ENCODE results near the gene ARAP3. TPM values are rescaled to one million over a fixed set of nuclear protein-coding genes. Genes with fewer than 3 reads are reported as not detected.
"Not testable (repeated sequence)": the region's sequence is repeated elsewhere in the genome, so short reads cannot be mapped to it uniquely, and the experiment has no call there.

ARAP3 gene, protein sequence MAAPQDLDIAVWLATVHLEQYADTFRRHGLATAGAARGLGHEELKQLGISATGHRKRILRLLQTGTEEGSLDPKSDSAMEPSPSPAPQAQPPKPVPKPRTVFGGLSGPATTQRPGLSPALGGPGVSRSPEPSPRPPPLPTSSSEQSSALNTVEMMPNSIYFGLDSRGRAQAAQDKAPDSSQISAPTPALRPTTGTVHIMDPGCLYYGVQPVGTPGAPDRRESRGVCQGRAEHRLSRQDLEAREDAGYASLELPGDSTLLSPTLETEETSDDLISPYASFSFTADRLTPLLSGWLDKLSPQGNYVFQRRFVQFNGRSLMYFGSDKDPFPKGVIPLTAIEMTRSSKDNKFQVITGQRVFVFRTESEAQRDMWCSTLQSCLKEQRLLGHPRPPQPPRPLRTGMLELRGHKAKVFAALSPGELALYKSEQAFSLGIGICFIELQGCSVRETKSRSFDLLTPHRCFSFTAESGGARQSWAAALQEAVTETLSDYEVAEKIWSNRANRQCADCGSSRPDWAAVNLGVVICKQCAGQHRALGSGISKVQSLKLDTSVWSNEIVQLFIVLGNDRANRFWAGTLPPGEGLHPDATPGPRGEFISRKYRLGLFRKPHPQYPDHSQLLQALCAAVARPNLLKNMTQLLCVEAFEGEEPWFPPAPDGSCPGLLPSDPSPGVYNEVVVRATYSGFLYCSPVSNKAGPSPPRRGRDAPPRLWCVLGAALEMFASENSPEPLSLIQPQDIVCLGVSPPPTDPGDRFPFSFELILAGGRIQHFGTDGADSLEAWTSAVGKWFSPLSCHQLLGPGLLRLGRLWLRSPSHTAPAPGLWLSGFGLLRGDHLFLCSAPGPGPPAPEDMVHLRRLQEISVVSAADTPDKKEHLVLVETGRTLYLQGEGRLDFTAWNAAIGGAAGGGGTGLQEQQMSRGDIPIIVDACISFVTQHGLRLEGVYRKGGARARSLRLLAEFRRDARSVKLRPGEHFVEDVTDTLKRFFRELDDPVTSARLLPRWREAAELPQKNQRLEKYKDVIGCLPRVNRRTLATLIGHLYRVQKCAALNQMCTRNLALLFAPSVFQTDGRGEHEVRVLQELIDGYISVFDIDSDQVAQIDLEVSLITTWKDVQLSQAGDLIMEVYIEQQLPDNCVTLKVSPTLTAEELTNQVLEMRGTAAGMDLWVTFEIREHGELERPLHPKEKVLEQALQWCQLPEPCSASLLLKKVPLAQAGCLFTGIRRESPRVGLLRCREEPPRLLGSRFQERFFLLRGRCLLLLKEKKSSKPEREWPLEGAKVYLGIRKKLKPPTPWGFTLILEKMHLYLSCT (N-terminal part only)
- total RNA-seq = 3.3 TPM

DNA sequence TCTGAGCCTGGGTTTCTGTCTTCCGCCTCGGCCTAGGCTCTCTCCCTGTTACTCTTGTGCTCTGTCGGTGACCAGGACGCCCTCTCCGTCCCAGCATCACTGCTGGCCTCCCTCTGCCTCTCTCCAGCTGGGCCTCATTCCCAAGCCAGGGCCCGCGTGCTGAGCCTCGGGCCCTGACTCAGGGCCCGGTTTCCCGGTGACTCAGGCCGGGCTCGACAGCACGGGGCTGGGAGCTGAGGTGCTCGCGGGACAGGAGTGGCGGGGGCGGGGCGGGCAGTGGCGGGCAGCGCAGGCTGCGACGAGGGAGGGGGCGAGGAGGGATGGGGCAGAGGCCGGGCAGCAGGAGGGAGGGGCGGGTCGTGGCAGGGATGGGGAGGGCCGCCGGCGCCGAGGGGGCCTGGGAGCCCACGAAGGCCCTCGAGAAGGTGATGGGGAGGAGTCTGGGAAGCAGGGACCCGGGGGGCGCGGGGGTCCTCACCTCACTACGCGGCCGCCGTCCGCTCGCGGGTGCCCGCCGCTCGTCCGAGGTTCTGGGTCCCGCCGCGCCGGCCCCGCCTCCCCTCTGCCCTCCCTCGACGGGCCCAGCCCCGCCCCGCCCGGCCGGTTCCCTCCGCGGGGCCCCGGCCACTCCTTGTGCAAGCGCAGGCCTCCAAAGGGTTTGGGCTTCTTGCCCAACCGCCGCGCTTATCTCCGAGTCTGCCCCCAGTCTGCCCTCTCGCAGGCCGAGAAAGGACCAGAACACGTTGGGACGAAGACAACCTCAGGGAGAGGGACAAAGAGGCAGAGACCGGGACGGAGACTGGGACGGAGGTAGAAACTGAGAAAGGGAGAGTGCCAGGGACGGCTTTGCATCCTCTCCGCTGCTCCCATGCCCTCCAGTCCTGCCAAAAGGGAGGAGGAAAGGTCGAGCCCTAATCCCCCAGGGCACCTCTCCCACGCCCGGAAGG is at the start of gene ARAP3:
TSS of gene ARAP3 (minus strand) at position 536 of the 947 bp plus-strand sequence. CDS start 1,744 bp downstream, outside the sequence.
- ATAC-seq = peak; percentile 94

DNA sequence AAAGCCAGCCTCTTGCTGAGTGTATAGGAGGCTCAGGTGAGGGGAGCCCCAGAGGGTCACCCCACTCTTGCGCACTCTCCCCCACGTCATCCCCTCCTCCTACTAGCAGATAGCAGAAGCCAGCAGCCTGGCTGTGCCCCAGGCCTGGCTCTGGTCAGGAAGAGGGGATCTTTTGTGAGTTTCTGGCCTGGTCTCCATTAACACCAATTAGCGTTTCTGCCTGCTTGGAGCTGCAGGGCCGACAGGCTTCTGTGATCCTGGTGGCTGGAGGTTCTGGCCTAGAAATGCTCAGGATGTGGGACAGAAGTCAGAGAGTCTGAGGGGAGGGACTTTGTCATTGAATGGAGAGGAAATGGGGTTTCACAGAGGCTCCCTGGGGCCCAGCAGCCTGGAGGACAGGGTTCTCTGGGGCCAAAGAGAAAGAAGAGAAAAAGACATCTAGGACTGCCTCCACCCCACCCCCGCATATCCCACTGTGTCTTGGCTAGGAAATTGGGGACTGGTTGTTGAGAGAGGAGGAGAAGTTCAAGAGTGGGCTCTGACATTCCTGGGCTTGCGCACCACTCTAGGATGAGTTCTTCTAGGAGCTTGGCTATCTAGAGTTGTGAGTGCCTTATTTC is 47.5 kb upstream of the ARAP3 start:
- ATAC-seq = no peak

DNA sequence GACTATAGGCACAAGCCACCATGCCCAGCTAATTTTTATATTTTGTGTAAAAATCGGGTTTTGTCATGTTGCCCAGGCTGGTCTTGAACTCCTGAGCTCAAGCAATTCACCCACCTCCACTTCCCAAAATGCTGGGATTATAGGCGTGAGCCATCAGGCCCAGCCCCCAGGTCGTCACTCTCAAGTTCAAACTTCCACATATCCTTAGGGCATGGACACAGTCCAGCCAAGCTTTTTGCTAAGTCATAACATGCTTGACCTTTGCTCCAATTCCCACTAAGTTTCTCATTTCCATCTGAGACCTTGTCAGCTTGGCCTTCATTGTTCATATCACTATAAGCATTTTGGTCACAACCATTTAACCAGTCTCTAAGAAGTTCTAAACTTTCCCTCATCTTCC is 43.9 kb upstream of the ARAP3 start:
- no peak for ATAC-seq

DNA sequence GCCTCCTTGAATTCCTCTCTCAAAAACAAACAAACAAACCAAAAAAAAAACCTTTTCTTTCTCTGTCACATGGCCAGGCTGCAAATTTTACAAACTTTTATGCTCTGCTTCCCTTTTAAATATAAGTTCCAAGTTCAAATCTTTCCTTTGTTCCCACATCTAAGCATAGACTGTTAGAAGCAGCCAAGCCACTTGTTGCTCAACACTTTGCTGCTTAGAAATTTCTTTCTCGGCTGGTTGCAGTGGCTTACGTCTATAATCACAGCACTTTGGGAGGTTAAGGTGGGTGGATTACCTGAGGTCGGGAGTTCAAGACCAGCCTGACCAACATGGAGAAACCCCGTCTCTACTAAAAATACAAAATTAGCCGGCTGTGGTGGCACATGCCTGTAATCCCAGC is 43.1 kb upstream of the ARAP3 start:
- ATAC-seq = not testable (repeated sequence)

DNA sequence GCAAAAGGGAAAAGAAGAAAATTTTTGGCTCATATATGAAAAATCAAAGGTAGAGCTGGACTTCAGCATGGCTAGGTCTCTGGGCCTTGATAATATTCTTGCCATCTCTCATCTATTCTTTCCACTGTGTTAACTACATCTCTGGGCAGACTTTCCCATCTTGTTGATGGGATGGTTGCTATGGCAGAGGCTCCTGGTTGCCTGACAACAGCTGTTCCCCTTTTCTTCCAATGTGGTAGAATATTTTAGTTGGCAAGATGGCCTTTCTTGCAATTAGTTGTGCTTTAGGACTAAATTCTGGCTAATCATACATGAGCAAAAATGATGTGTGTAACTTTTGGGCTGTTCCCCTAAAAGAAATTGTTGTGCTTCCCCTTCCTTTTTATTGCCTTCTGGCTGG is 40.2 kb upstream of the ARAP3 start:
- no peak for ATAC-seq

DNA sequence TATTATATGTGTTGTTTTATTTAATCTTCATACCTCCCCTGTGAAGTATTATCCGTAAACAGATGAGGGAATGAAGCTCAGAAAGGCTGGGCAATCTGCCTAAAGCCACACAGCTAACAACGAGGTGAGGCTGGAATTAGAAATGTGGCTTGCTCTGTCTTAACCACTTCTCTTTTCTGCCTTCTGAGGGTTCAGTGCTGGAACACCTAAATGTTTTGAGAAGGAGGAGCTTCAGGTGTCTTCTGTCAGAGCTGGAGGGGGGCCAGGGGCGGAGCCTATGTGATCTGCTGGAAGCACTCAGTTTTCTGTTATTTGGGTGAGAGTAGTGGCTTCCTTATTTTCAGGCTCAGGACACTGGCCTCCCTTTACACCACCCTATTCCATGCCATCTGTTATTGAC is 35.0 kb upstream of the ARAP3 start:
- ATAC-seq = no peak

DNA sequence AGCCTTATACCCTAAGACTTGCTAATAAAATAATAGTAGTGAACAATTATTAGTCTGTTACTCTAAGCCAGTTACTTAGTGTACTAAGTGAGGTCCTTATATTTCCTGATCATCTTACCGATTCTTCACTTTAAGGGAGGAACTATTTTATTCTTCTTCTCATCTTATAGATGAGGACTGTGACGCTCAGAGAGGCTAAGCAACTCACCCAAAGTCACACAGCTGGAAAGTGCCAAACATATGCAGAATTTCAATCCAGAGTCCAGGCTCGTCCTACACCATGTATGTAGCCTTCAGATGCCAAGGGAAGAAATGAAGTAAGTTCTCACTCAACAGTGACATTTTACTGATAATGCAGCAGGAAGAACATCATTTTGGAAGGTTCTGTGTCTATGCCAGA is 34.4 kb upstream of the ARAP3 start:
- ATAC-seq = no peak

DNA sequence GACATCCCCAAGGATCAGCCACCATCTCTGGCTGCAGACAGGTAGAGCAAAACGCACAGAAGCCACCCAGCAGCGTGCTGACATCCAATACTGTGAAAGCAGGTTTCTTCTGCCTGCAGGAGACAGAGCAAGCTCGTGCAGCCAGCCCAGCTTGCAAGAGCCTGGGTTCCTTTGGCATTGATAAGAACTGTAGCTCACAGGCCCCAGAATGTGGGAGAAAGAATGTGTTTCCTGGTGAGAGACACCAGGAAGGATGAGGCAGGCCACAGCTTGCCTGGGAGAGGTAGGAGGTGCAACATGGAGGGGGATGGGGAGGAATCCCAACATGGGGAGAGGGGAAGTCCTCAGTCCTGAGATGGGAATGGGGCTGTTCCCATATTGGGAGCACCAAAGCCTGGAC is 34.0 kb upstream of the ARAP3 start:
- no peak for ATAC-seq

DNA sequence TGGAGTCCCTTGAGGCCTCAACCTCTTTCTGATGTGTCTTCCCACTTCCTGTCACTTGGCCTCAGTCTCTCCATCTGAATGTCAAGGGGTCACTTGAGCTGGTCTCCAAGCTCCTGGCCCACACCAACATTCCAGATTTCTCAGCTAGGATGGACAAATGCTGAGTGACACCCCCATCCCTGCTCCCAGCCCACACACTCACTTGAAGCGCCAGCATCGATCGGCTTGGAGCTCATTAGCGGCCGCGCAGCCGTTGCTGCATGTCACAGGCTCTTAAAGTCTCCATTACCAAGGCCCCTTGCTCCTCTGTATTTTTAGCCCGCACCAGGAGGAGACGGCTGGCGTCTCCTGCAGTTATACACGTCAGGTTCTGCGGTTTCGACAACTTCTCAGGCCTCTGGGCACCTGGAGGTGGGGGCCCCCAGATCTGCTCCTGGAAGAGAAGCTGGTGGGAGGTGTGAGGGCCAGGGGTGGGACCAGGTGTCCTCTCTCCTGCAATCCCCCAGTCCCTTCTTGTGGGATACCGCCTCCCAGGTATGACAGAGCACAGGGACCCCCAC is 33.4 kb upstream of the ARAP3 start:
- no peak for ATAC-seq

DNA sequence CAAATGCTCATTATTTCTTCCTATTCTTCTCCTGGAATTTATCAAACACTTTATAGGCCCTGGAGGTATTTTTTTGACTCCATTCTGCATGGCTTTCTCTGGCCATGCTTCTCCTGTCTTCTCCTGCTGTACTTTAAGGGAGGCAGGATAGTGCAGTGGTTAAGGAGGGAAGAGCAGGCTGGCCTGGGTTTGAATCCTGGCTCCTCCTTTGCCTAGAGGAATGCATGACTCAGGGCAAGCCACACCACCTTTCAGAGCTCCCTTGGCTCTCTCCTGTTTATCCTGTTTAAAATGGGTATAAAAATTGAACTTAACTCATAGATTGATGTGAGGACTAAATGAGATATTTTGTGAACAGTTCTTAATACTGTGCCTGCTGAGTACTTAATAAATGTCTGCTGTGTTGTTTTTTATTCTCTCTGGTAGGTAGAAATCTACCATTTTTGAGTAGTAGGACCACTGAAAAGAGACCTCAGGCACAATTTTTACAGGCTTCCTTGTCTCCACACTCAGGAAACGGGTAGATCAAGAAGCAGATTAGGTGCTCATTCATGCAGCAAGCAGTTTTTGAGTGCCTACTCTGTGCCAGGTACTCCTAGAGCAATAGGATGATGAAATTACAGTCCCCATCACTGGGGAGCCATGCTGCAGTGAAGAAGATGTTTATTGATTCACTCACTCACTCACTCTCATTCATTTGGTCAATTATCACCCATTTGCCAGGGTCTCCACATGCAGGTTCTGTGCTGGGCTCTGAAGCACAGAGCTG is 32.7 kb upstream of the ARAP3 start:
- peak; percentile 79 for ATAC-seq

DNA sequence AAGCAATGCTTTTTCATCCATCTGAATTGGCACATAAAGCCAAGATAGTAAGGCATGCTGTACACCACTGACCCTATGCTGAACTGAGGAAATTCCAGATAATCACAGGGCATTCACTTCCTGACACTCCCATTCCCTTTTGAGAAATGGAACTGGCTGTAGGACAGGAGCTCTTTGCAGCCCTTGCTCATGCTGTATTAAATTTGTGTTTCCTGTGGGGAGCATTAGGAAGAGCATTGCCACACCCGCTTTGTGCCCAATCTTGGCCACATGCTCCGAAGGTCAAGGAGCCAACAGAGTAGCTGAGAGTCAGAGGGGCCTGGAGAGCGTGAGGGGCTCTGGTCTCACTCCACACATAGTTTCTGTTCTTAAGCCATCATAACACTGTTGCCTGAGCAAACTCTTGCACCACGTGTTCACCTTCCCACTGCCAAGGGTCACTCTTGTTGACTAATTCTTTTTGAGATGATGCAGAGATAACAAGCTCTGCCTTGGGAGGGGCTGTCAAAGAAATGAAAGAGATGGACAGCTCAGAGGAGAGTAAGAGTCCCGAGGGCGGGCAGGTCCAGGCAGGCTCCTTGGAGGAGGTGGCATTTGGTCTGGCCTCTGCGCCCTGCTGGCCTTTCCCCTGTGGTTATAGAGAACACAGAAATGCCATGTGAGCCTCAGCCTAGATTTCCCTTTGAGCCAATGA is 31.7 kb upstream of the ARAP3 start:
- ATAC-seq = peak; percentile 52

DNA sequence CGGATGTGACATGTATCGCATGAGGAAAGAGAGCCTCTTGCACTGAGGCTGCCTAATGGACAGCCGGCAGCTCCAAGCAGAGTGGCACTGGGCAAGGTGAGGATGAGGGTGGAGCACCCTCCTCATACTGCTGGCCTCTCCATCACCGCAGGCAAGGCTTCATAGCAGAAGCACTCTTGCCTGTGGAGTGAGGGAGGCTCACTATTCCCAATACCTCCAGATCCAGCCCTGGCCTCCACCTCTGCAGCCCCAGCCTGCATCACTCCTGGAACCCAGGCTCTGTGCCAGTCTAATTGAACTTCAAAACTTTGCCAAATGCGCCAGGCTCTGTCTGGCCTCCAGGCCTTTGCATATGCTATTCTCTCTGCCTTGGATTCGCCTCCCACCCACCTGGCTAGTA is 29.7 kb upstream of the ARAP3 start:
- no peak for ATAC-seq

DNA sequence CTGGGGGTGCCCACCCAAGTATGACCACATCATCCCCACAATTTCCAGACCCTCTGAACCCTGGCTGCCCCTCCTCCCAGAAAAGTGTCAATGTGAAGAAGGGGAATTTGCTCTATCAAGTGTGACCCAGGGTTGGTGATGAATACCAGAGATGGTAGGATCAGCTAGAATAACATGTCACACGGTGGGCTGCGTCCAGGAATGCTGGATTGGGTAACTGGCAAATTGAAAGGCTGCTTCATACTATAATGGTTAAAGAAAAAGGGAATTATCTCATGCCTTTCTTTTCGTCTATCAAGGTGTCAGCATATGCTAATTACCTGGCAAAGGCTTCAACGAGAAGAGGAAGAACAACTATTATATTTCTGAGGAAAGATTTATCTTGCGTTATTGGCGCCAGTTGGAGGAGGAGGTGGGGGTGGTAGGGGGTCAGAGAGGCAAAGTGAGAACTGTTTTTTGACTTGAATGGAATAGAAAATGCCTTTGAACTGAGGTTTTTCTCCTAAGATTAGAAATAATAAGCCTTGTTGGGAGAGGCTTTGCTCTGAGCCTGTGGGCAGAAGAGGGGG is 27.8 kb upstream of the ARAP3 start:
- ATAC-seq = no peak

DNA sequence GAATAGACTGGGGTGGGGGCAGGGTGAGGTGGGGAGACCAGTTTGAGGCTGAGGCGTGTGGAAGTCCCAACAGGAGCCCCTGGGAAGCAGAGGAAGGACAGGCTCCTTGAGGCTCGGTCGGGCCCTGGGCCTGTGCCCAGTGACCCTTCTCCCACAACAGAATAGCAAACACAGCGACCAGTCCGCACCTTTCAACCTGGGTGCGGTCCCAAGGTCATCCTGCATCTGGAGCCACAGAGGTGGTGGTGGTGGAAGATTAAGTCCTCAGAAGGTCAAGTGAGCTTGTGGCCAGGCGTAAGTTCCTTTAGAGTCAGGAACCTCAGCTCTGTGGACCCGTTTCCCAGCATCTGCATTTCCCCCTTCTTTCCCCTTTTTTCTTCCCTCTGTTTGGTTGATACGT is 26.0 kb upstream of the ARAP3 start:
- ATAC-seq = no peak

DNA sequence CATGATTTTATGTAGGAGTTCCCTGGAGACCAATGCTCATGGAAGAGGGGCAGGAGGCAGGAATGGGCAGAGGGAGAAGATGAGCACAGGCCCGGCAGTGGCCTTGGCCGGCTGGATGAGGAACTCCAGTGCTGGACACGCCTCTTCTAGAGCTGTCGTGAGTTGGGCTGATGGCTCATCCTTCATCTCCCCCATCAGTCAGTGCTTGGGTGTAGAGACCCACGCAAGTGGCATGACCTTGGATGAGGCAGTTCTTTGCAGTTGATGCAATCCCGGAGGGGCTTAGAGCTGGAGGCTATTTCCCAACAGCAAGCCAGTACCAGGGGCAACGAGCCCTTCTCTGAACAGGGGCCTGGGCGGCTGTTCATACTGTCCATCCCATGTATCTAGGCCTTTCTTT is 25.5 kb upstream of the ARAP3 start:
- ATAC-seq = no peak

DNA sequence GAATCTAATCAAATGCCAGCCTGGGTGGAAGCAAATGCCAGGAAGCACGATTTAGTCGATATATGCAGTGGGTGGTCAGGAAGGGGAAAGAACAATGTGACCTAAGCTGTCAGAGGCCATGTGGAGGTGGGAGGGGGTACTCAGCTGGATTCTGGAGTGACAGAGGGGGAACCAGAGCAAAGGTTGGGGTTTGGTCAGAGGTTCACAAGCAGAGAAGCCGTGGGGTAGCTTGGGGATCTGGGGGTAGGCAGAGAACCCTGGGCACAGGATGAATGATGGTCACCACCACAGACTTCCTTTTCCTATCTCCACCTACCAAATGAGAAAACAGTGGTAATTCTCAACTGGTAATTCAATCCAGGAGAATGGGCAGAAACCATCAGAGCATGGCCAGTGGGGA is 24.1 kb upstream of the ARAP3 start:
- ATAC-seq = no peak

DNA sequence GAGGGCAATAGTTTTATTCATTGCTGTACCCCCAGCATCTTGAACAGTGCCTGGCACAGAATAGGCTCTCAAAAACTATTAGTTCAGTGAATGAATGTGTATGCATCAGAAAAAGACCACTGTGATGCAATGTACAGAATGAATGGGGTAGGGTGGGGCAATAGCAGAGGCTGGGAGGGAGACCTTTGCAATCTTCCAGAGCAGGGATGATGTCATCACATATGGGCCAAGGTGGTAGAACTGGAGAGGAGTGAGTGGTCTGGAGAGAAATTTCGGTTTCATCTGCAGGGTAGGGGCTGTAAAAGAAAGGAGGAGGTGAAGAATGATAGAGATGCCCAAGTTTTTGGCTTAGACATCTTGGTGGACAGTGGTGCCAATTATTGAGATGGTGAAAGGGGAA is 23.4 kb upstream of the ARAP3 start:
- no peak for ATAC-seq

DNA sequence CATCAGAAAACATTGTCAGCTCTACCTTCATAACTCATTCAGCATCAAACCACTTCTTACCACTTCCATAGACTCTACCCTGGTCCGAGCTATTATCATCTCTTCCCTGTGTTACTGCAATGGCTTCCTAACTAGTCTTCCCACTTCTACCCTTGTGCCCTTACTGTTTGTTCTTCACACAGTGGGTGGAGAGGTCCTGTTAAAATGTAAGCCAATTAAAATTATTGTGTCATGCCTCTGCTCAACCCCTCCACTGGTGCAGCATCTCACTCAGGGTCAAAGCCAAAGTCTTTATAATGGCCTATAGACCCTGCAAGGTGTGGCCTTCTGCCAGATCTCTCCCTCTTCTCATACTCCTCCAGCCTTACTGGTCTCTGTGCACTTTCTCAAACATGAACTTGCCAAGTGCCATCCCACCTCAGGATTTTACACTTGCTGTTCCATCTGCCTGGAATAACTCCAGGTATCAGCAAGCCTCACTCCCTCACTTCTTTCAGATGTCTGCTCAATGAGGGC is 22.8 kb upstream of the ARAP3 start:
- ATAC-seq = no peak

DNA sequence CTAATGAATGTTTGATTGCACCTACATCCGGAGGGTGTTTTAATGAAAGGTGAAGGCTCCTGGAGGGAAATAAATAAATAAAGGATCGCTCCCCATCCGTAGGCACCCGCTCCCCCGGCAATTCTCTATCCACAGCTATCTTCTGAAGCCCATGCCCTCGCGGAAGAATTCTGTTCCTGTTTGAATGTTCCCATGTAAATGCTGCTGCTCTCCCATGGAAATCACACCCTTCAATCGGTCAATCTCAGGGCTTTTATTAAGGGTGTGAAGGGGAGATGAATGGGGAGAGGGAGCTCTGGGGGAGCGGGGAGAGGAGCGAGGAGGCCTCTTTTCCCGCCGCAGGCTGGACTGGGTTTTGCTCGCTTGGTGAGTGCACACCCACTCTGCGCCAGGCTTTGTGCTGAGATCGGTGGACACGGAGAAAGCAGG is 21.1 kb upstream of the ARAP3 start:
- ATAC-seq = no peak
